Activated naive CD8-positive, alpha-beta T cell treated with anti-CD3 and anti-CD28 coated beads for 36 hours (primary cell): Measurements from ENCODE around the gene ARHGAP6. TPM values are rescaled to one million over a fixed set of nuclear protein-coding genes. Genes with fewer than 3 reads are reported as not detected.

ENCODE experiments used
- DNase-seq: peaks from one replicate; pipeline ENCODE4 v3.0.0; 2021
- H3K27ac Mint-ChIP-seq: one replicate; pipeline ENCODE4 v1.8.0; 2022; ENCODE audit warnings: mild to moderate bottlenecking, moderate library complexity, mixed read lengths
- H3K27me3 Mint-ChIP-seq: one replicate; pipeline ENCODE4 v1.8.0; 2022; ENCODE audit warnings: mild to moderate bottlenecking, mixed read lengths
- H3K36me3 Mint-ChIP-seq: one replicate; pipeline ENCODE4 v1.8.0; 2021; ENCODE audit warnings: mild to moderate bottlenecking, mixed read lengths
- H3K4me1 Mint-ChIP-seq: one replicate; pipeline ENCODE4 v1.8.0; 2021; ENCODE audit warnings: mixed read lengths
- H3K4me3 Mint-ChIP-seq: one replicate; pipeline ENCODE4 v1.8.0; 2022; ENCODE audit warnings: mild to moderate bottlenecking, moderate library complexity, mixed read lengths
- H3K9me3 Mint-ChIP-seq: one replicate; pipeline ENCODE4 v1.8.0; 2022; ENCODE audit warnings: mixed read lengths
- total RNA-seq, 2 experiments: library from RNA; stranded (reverse); gene quantifications; one replicate each; pipeline ENCODE4 v1.2.3, GENCODE V29; 2021

ARHGAP6 gene
- total RNA-seq, 2 experiments from 2014 or later: not detected

DNA sequence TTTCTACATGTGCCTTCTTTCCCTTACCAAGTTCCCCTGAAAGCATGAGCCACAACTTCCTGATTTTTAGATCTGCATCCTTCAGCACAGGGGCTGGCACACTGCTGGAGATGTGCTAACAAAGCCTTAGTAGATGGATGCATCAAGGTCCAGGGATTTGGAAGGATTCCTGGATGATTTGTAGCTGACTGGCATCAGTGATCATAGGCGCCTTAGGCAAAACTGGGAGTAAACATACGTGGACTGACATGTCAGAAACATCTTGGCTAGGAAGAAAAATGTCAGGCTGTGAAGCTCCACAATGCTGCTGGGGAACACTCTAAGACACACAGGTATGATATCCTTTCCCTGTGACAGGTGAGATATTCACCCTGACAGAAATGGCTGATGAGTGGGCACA is 216.1 kb downstream of the ARHGAP6 start:
- Mint-ChIP-seq H3K27me3 (no peaks in the 10 kb centered on the region), H3K9me3 (no peaks in the 10 kb centered on the region), H3K4me1 (no peaks in the 10 kb centered on the region), H3K27ac (no peak overlapping the region), H3K4me3 (no peak overlapping the region), H3K36me3 (no peaks in the 10 kb centered on the region)
- no peak for DNase-seq

GRCh38 chrX:11447418-11447817 is 218.3 kb downstream of the ARHGAP6 start:
- Mint-ChIP-seq H3K36me3 (no peaks in the 10 kb centered on the region), H3K9me3 (no peaks in the 10 kb centered on the region), H3K27ac (no peak overlapping the region), H3K4me1 (no peaks in the 10 kb centered on the region), H3K27me3 (no peaks in the 10 kb centered on the region), H3K4me3 (no peak overlapping the region)
- no peak for DNase-seq

GRCh38 chrX:11446949-11447348 is 218.8 kb downstream of the ARHGAP6 start:
- Mint-ChIP-seq H3K9me3 (no peaks in the 10 kb centered on the region), H3K4me3 (no peak overlapping the region), H3K4me1 (no peaks in the 10 kb centered on the region), H3K27me3 (no peaks in the 10 kb centered on the region), H3K27ac (no peak overlapping the region), H3K36me3 (no peaks in the 10 kb centered on the region)
- DNase-seq: no peak

GRCh38 chrX:11446336-11446735 is 219.4 kb downstream of the ARHGAP6 start:
- H3K36me3 Mint-ChIP-seq: no peaks in the 10 kb centered on the region
- no peak overlapping the region for H3K4me3 Mint-ChIP-seq
- no peaks in the 10 kb centered on the region for H3K9me3 Mint-ChIP-seq
- no peaks in the 10 kb centered on the region for H3K4me1 Mint-ChIP-seq
- DNase-seq: no peak
- H3K27ac Mint-ChIP-seq: no peak overlapping the region
- no peaks in the 10 kb centered on the region for H3K27me3 Mint-ChIP-seq

- no peaks in the 10 kb centered on the region for H3K27me3 Mint-ChIP-seq
- H3K4me1 Mint-ChIP-seq: no peaks in the 10 kb centered on the region
- H3K9me3 Mint-ChIP-seq: no peaks in the 10 kb centered on the region
- no peak for DNase-seq
- no peak overlapping the region for H3K4me3 Mint-ChIP-seq
- no peaks in the 10 kb centered on the region for H3K36me3 Mint-ChIP-seq
- no peak overlapping the region for H3K27ac Mint-ChIP-seq
These were observed 220.2 kb downstream of the ARHGAP6 start for GRCh38 chrX:11445540-11445939.

GRCh38 chrX:11444052-11444451 is 221.7 kb downstream of the ARHGAP6 start:
- no peaks in the 10 kb centered on the region for H3K4me1 Mint-ChIP-seq
- H3K9me3 Mint-ChIP-seq: no peaks in the 10 kb centered on the region
- no peaks in the 10 kb centered on the region for H3K27me3 Mint-ChIP-seq
- H3K36me3 Mint-ChIP-seq: no peaks in the 10 kb centered on the region
- no peak for DNase-seq
- H3K4me3 Mint-ChIP-seq: no peak overlapping the region
- no peak overlapping the region for H3K27ac Mint-ChIP-seq

DNA sequence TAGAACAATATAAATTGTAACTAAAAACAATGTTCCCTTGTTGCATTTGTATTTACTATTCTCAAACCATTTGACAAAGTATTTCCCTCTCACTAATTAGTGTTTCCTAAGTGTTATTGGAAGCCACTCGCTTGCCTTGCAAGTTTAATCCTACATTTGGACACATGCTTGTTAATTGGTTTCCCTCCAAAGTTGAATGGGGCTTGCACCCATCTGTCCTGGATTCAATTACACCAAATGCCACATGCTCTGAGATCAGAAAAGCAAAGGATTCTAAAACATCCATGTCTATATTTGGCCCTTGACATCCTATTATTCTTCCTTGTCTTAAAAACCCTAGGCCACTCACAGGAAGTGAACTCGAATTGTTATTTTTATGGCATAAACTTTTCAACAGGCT is 225.9 kb downstream of the ARHGAP6 start:
- Mint-ChIP-seq H3K27me3 (no peaks in the 10 kb centered on the region), H3K4me1 (no peaks in the 10 kb centered on the region), H3K36me3 (no peaks in the 10 kb centered on the region), H3K27ac (no peak overlapping the region), H3K4me3 (no peak overlapping the region), H3K9me3 (no peaks in the 10 kb centered on the region)
- no peak for DNase-seq

GRCh38 chrX:11438767-11439166 is 227.0 kb downstream of the ARHGAP6 start:
- H3K27me3 Mint-ChIP-seq: no peaks in the 10 kb centered on the region
- no peak overlapping the region for H3K4me3 Mint-ChIP-seq
- DNase-seq: no peak
- H3K9me3 Mint-ChIP-seq: no peaks in the 10 kb centered on the region
- no peaks in the 10 kb centered on the region for H3K4me1 Mint-ChIP-seq
- H3K36me3 Mint-ChIP-seq: no peaks in the 10 kb centered on the region
- no peak overlapping the region for H3K27ac Mint-ChIP-seq

DNA sequence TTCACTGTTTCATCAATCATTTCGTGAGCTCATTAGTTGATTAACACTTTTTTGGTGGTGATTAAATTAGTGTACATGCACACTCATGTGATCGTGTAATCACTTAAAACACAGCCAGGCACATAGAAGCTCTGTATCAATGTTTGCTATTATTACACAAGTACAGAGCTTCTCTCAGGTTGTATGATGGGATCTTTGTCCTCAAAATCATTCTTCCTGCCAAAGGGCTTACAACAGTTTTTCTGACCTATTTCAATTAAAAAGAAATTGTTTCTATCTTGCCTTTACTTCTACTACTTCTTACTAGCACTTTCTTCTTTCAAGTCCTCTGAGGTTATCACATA is 227.4 kb downstream of the ARHGAP6 start:
- Mint-ChIP-seq H3K4me3 (no peak overlapping the region), H3K27me3 (no peaks in the 10 kb centered on the region), H3K4me1 (no peaks in the 10 kb centered on the region), H3K9me3 (no peaks in the 10 kb centered on the region), H3K27ac (no peak overlapping the region), H3K36me3 (no peaks in the 10 kb centered on the region)
- DNase-seq: no peak

DNA sequence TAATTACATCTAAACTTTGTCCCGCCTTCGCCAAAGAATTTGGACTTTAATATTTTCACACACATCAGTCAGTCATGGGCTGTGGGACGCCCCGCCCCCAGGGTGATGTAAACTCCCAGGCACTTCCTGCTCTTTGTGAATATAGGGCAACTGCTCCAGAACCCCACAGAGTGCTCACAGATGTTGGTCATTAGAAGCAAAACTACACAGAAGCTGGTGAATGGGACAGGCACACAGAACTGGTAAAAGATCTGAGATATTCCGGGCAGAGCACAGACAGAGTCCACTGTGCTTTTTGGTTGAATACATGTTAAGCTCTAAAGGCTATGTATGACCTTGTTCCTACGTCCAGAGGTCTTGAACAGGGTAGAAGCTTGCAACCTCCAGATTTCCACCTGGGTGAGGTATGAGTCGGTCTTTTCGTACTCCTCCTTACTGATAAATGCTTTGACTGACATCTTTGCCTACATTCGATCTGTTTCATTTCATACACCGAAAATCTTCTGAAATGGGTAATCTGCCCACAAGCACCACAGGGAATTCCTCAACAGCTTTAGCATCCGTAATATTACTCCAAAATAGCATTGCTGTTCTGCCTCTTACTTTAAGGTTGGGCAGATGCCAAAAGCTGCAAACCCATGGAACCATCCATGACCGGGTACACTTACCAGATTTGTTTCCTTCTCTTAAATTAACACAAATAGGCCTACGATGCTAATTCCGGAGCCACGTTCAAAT is 227.9 kb downstream of the ARHGAP6 start:
- Mint-ChIP-seq H3K4me3 (no peak overlapping the region), H3K4me1 (no peaks in the 10 kb centered on the region), H3K9me3 (no peaks in the 10 kb centered on the region), H3K27me3 (no peaks in the 10 kb centered on the region), H3K36me3 (no peaks in the 10 kb centered on the region), H3K27ac (no peak overlapping the region)
- DNase-seq: no peak

DNA sequence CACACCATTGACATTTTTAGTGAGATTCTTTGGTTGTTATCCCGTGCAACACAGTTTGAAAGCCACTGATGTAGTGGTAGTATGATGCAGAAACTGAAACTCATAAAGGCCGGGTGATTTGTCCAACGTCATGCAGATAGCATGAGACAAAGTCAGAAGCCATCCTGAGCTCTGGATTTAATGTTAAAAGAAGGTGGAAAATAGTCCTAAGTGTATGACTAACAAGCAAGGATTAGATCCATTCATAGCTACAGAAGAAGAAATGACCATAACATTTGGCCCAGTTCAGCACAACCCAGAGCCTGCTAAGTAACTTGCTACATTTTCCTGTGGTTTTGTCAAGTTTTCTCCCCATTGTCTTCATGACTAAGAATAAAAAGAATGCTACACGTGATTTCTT is 230.2 kb downstream of the ARHGAP6 start:
- Mint-ChIP-seq H3K27ac (no peak overlapping the region), H3K36me3 (no peaks in the 10 kb centered on the region), H3K27me3 (peaks cover 6% of the 10 kb centered on the region), H3K4me1 (no peaks in the 10 kb centered on the region), H3K4me3 (no peak overlapping the region), H3K9me3 (no peaks in the 10 kb centered on the region)
- DNase-seq: no peak

DNA sequence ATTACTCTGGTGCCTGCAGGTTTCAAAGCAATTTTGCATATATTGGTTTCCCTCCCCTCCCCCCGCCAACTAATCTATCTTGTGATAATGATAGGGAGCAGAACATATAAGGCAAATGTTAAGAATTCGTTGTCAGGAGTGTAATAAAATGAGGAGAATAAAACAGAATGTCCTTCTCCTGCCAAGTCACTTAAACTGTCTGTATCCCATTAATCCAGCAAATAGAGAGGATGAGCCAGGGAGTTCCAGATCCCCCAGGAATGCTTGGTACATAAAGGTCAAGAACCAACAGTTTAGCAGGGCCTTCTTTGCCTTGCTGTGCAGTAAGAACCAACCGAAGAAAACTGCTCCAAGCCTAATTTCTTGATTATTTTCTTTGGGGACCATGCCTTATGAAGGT is 231.1 kb downstream of the ARHGAP6 start:
- H3K4me3 Mint-ChIP-seq: no peak overlapping the region
- H3K27ac Mint-ChIP-seq: no peak overlapping the region
- H3K9me3 Mint-ChIP-seq: no peaks in the 10 kb centered on the region
- no peaks in the 10 kb centered on the region for H3K4me1 Mint-ChIP-seq
- H3K36me3 Mint-ChIP-seq: no peaks in the 10 kb centered on the region
- H3K27me3 Mint-ChIP-seq: peaks cover 6% of the 10 kb centered on the region
- no peak for DNase-seq

DNA sequence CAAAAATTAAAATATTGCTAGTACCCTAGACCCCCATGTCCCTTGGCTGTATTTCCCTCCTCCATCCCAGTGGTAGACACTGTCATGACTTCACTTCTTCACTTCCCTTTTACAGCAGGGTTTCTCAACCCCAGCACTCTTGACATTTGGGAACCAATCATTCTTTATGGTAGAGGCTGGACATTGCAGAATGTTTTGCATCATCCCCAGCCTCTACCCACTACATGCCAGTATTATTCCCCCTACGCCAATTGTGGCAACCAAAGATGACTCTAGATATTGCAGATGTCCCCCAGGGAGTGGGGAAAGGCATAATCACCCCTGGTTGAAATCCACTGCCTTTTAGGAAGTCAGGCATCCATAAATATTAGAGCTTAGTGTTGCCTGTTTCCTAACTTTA is 233.9 kb downstream of the ARHGAP6 start:
- H3K9me3 Mint-ChIP-seq: no peaks in the 10 kb centered on the region
- DNase-seq: no peak
- peaks cover 14% of the 10 kb centered on the region for H3K27me3 Mint-ChIP-seq
- H3K4me1 Mint-ChIP-seq: peaks cover 1% of the 10 kb centered on the region
- H3K27ac Mint-ChIP-seq: no peak overlapping the region
- H3K4me3 Mint-ChIP-seq: no peak overlapping the region
- H3K36me3 Mint-ChIP-seq: no peaks in the 10 kb centered on the region

GRCh38 chrX:11430271-11430670 is 235.4 kb downstream of the ARHGAP6 start:
- no peak for DNase-seq
- peaks cover 1% of the 10 kb centered on the region for H3K4me1 Mint-ChIP-seq
- no peak overlapping the region for H3K27ac Mint-ChIP-seq
- no peaks in the 10 kb centered on the region for H3K9me3 Mint-ChIP-seq
- no peaks in the 10 kb centered on the region for H3K36me3 Mint-ChIP-seq
- H3K4me3 Mint-ChIP-seq: no peak overlapping the region
- peaks cover 18% of the 10 kb centered on the region for H3K27me3 Mint-ChIP-seq

DNA sequence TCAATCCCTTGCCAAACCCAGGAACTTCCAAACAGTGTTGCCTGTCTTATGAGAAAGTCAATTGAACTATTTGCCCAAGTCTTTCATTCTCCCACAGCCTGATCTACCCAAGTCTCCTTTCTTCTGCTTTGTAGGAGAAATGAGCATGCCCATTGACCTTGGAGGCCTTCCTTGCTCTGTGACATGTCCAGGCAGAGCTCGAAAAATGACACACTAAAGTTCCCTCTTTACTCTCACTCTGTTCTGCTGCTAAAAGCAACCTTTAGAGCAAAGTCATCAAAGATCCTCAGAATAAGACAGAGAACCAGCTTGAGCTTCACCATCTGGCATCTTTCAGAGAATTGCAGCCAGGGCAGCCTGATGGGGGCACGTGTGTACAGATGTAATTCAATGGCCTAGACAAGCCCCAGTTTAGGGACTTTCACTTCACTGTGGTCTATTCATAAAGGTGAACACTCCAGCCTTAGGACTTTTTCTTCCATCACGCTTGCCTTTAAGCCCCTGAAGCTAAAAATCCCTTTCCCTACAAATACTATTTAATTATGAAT is 236.1 kb downstream of the ARHGAP6 start:
- no peak overlapping the region for H3K27ac Mint-ChIP-seq
- no peaks in the 10 kb centered on the region for H3K9me3 Mint-ChIP-seq
- H3K36me3 Mint-ChIP-seq: no peaks in the 10 kb centered on the region
- H3K4me1 Mint-ChIP-seq: peaks cover 1% of the 10 kb centered on the region
- DNase-seq: no peak
- H3K27me3 Mint-ChIP-seq: peaks cover 22% of the 10 kb centered on the region
- no peak overlapping the region for H3K4me3 Mint-ChIP-seq

DNA sequence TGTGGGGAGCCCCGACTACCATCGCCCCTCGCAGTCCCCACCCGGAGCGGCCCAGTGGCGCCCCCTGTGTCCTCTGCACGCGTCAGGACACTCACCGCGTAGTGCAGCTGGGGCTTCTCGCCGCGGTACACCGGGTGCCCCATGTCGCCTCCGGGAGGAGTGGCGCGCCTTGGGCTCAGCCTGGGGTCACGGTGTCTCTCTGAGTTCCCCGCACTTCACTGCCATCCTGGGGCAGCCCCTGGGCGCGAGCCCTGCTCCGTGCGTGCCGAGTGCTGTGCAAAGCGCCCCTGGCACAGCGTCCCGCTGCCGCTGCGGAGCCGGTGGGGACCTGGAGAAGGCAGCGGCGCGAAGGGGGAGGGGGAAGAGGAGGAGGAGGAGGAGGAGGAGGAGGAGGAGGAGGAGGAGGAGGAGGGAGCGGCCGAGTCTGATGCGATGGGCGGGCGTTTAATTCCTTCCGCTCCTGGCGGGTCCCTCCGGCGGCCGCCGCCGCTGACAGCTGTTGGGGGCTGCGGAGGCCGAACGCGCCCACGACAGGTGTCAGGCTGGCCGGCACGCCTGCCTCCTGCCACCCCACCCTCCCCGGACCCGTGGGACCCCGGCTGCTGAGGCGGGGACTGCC is 238.2 kb downstream of the ARHGAP6 start:
- no peak for DNase-seq
- no peak overlapping the region for H3K4me3 Mint-ChIP-seq
- H3K27me3 Mint-ChIP-seq: peaks cover 22% of the 10 kb centered on the region
- H3K4me1 Mint-ChIP-seq: peaks cover 1% of the 10 kb centered on the region
- H3K36me3 Mint-ChIP-seq: no peaks in the 10 kb centered on the region
- no peaks in the 10 kb centered on the region for H3K9me3 Mint-ChIP-seq
- H3K27ac Mint-ChIP-seq: no peak overlapping the region
